ENCODE results near the gene RFFL.
A peak's percentile ranks its signal among the peaks of the same experiment; 100 is the strongest.

RFFL gene

DNA sequence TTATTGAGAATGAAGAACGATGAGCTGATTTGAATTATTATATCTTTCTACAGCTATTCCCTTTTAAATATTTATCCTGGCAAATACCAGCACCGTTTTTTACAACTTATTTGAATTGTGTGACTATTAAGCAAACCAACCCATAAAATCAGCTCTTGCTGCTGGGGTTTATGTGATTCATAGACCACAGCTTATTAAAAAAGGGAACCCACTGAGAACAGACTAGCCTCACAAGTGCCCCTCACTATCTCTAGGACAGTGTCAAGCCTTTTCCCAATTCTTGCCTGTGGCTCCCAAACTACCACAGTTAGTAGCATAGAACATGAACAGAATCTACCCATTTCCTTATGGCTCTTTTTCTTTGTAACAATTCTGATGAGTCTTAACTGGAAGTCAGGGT, 89.3 kb downstream of the RFFL start:
- no peak for DNase-seq (ENCODE audit: low read depth)

- DNase-seq (ENCODE audit: low read depth) = peak; percentile 95
Measured at GRCh38 chr17:34961093-34961911, 102.2 kb downstream of the RFFL start, which contains the start of the genes CCT6B and ZNF830. Gene CCT6B (minus strand): TSS chr17:34961460. CDS start chr17:34961393, 67 bp downstream. Gene ZNF830 (plus strand): TSS chr17:34961540. CDS start chr17:34961567, 27 bp downstream.

GRCh38 chr17:34958438-34958837, 105.1 kb downstream of the RFFL start:
- no peak for DNase-seq (ENCODE audit: low read depth)

Data from stromal cell of bone marrow (primary cell).